Non-pigmented ciliary epithelial cell (primary cell): Measurements from ENCODE around the gene C1QTNF6.
A peak's percentile ranks its signal among the peaks of the same experiment; 100 is the strongest.
"Not testable (repeated sequence)": the region's sequence is repeated elsewhere in the genome, so short reads cannot be mapped to it uniquely, and the experiment has no call there.

Experiments used
- DNase-seq: peaks from one replicate; pipeline ENCODE4 v3.0.0-alpha.2; 2010; ENCODE audit warnings: low read depth

The C1QTNF6 gene

DNA sequence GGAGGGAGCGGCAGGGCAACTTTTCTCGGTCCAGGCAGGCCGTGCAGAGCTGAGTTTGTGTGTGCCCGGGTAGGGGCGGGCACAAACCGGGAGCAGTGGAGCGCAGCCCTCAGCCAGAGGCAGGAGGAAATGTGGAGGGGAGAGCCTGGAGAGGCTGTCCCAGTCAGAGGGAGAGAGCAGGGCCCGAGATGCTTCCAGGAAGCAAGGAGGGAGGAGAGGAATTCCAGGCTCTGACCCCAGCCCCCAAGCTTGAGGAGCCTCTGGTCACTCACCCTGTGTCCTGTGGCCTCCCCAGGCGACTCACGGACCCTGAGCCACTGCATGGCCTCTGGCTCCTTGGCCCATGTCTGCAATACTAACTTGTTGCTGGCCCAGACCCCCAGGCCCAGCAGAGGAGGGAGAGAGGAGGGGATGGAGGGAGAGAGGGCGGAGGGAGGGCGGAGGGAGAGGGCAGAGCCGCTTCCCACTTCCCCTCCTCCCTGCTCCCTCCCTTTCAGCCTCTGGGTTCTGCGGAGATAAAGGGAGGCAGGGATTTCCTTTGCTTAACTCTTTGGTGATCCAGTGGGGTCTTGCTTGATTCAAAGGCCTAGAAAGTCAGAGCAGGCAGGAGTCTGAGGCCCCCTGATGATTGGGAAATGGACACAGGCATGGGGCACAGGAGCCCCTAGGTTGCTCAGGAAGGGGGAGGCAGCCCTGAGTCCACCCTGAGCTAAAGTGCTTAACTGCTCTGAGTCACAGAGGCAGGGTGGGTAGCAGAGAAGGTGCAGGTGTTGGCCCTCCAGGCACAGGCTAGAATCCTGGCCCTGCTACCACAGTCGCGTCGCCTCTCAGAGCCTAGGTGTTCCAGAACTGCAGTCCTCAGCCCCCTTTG lies at the start of gene C1QTNF6:
TSS of gene C1QTNF6 (minus strand) at position 357 of the 871 bp plus-strand sequence. CDS start at position 323, 34 bp downstream.
- no peak for DNase-seq

- no peak for DNase-seq
These were observed 48.0 kb upstream of the C1QTNF6 start for GRCh38 chr22:37235897-37236607.

GRCh38 chr22:37234736-37235711 lies 47.0 kb upstream of the C1QTNF6 start:
- DNase-seq, result no peak

DNA sequence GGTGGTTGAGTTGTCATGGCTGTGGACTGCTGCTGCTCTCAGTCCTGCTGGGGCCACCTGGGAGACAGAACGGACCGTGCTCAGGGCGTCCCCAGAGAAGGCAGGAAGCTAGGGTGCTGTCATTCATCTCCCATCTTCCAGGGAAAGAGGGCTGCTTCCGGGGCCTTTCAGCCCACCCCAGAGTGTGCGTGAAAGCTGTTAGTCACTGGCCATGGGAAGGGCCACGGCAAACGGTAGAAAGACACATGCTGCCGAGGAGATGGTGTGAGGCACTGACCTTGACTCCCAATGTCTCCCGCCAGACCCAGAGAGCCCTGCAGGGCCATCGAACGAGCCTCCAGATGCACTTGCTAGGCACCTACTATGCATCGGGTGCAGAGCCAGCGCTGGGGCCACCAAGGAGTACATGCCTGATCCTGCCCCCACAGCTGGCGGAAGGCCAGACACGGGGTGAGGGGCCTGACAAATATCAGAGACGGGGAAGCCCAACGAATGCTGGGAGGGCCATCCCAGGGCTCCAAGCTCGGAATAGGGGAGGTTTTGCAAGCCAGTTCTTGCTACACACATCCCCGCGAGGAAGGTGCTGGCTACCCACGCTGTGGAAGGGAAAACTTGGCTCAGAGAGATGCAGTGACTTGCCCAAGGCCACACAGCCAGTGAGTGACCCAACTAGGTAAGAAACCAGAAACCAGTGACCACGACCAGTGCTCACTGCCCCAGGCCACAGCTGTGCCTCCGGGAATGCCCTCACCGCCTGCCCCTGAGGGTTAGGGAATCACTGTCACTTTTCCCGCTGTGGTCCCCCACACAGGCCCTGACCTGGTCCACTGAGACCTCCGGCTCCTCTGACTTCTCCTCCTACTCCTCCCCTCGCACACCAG lies 45.9 kb upstream of the C1QTNF6 start:
- no peak for DNase-seq

- not testable (repeated sequence) for DNase-seq
These were observed 45.3 kb upstream of the C1QTNF6 start for GRCh38 chr22:37233371-37233750.

GRCh38 chr22:37232140-37232998 lies 44.3 kb upstream of the C1QTNF6 start:
- no peak for DNase-seq

GRCh38 chr22:37231406-37232139 lies 43.5 kb upstream of the C1QTNF6 start:
- no peak for DNase-seq

- DNase-seq, result no peak
These were observed 42.8 kb upstream of the C1QTNF6 start for GRCh38 chr22:37230673-37231405.

- DNase-seq, result no peak
These were observed 42.0 kb upstream of the C1QTNF6 start for GRCh38 chr22:37229805-37230672.

DNA sequence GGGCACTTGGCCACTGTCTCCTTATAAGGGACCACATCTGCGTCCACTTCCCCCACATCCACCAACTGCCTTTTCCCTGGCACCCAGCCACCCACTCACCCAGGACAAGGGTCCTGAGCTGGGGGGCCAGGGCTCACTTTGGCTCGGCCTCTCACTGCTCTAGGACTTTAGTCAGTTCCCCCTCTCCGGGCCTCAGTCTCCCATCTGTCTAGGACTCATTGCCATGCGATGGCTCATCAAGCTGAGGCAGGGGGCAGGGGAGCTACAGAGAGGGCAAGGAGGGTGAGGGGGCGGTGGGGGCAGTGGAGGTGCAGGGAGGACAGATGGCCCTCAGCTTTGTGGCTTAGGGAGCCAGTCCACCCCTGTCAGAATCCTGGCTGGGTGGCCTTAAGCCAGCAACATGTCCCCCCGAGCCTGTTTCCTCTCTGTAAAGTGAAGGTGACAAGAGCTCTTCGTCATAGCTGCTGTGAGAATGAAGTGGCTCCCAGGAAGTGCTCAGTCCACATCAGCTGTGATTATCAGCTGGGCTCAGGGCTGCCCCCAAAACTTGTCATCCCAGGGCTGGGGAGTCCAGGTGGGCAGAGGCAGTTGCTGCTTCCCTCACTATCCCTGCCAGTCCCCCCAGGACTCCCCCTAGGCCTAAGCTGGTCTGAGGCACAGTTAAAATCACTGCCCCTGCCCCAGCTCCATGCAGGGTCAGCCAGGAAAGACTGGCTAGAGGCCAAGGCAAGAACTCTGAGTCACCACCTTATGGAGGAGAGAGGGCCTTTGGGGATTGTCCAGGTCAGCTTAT lies 41.2 kb upstream of the C1QTNF6 start:
- peak; percentile 24 for DNase-seq

DNA sequence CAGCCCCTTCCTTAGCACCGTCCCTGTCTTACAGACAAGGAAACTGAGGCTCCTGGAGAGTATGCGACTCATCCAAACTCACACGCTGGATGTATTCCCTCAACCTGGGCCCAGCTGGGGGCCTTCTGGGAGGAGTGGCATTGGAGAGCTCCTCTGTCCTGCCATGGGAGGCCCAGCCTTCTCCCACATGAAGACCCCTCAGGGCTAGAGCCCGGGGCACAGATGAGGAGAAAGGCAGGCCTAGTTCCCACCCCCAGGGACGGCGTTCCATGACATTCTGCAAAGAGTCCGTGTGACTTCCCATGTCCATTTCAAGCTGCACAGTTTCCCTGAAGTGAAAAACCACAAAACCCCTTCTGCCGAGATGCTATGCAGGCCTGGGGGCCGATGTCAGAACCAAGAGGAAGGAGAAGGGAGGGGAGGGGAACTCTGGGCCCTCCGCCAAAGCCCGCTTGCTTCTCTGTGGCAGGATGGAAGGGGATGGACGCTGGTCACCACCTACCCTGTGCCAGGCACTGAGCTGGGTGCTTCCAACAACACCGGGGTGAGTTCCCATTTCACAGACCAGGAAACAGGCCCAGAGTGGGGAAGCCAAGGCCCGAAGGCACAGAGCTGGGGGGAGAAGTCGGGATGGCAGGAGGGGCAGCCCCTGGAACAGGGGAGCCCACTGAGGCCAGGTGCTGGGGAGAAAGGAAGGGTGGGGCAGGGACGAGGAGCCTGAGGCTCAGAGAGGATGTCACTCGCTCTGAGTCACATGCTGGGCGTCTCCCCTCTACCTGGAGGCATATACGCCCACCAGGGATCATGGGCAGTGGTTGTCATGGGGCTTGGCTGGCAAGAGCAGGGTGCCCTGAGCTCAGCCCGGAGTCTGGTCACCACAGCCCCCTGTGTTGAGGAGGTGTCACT lies 40.3 kb upstream of the C1QTNF6 start:
- no peak for DNase-seq

DNA sequence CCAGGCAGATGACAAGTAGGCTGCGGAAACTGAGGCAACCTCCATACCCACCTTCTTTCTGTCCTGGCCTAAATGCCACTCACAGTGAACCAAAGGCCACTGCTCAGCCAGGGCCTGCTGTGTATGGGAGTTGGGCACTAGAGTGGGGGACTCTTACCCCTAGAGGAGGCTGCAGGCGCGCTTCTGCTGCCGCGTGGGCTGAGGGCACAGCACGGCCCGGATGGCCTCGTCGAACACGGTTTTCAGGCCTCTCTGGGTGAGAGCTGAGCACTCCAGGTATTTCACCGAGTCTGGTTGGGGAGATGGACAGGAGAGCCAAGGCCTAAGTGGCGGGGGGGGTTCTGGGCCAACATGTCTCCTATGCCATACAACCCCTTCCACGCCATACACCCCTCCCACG lies 38.5 kb upstream of the C1QTNF6 start:
- no peak for DNase-seq

DNA sequence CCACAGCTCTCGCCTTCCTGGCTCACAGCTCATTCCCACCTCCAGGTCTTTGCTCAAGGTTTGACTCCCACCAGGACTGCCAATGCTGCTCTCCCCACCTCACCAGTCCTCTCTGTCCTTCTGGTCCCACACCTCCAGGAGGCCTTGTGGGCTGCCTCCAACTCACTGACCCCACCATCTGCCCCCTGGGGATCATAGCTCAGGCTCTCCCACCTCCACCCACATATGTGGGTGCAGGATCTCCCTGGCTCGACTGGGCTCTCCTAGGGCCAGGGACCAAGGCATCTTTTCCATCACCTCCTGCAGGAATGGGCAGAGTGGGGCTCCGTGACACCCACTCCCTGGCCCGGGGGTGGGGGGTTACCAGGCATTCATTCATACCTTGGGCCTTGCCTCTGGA lies 38.0 kb upstream of the C1QTNF6 start:
- DNase-seq, result no peak

DNA sequence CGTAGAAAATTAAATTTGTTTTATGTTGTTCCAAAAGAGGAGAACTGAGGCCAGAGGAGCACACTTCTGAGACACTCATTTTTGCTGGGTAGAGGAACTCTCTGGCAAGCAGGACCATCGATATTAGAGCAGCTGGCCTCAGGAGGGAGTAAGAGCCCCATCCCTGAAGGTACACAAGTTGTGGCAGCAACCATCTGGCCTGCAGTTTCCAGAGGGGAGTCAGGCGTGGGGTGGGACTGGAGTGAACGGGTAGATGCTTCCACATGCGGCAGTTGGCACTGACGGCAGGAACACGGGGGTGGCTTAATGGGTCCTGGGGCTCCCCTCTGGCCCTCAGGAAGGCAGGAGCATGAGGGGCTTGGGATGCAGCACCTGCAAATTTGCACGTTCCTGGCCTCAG lies 37.4 kb upstream of the C1QTNF6 start:
- no peak for DNase-seq

- no peak for DNase-seq
These were observed 36.8 kb upstream of the C1QTNF6 start for GRCh38 chr22:37224757-37225420.
